GM19035 (cell line): ENCODE data around the gene NBPF9.
A peak's percentile ranks its signal among the peaks of the same experiment; 100 is the strongest.
"Not testable (repeated sequence)": the region's sequence is repeated elsewhere in the genome, so short reads cannot be mapped to it uniquely, and the experiment has no call there.

Source experiments
- ATAC-seq: cut with Tn5 transposase; IDR thresholded peaks from one replicate; pipeline ENCODE4 v1.9.1; 2021; ENCODE audit not compliant: unreplicated experiment

Gene NBPF9

GRCh38 chr1:149103109-149104081 is at the start of gene NBPF9:
Gene NBPF9 (minus strand): TSS chr1:149103551. CDS start chr1:149082139, 21,412 bp downstream.
- peak; percentile 90 for ATAC-seq

DNA sequence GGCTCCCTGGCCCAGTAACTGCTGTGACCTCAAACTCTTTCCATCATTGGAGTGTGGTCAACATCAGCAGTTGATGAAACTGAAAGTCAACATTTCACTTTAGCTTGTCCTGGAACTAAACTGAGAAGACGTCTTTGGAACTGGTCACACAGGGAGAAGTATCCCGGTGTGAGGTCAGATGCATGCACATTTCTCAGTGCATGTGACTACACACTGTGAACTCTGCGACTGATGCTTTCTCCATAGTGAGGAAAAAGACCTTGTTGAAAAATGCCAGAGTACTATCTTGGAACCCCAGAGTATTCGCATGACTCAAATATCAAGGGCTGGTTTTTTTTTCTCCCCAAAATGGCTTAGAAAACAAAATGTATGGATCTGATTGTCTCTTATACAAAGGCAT is 46.6 kb upstream of the NBPF9 start:
- not testable (repeated sequence) for ATAC-seq

- ATAC-seq = not testable (repeated sequence)
Observed at GRCh38 chr1:149137585-149137984, 34.2 kb upstream of the NBPF9 start.

DNA sequence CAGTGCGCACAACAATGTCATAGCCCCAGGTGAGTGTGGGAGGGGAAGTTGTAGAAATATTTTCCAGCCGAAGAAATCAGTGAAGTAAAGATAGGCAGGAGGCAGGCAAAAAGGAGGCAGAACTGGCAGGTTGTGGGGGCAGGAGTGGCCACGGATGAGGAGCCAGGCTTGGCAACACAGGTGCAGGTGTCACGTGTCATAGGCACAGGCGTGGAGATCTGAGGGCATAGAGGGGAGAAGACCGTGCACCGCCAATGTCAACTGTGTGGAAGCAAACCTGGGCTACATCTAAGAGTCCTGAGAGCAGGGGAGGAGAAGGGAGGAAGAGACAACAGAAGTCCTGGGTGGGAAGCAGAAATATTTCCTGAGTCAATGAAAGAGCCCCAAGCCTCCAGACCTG is 27.6 kb upstream of the NBPF9 start:
- not testable (repeated sequence) for ATAC-seq

DNA sequence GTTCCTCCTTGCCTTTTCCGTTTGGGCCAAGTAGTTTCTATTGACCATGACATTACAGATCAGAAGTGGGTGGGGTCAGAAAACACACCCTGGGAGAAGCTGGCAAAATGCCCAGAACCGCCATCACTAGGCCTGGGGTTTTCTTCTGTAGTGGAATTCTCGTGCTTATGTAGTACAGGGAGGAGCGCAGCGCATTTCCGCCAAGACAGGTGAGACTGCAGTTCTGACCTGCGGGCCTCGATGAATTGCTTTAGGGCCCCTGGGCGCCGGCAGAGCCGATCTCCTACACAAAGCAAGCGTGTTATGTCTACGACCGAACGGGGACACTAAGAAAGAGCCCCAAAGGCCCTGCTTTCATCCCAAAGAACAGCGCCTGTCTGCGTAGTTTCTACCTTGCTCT is 25.9 kb upstream of the NBPF9 start:
- ATAC-seq = not testable (repeated sequence)

GRCh38 chr1:149126555-149127145 is 23.3 kb upstream of the NBPF9 start:
- not testable (repeated sequence) for ATAC-seq

GRCh38 chr1:149123948-149124926 is 20.9 kb upstream of the NBPF9 start:
- not testable (repeated sequence) for ATAC-seq

GRCh38 chr1:149112828-149113227 is 9.5 kb upstream of the NBPF9 start:
- ATAC-seq = not testable (repeated sequence)

DNA sequence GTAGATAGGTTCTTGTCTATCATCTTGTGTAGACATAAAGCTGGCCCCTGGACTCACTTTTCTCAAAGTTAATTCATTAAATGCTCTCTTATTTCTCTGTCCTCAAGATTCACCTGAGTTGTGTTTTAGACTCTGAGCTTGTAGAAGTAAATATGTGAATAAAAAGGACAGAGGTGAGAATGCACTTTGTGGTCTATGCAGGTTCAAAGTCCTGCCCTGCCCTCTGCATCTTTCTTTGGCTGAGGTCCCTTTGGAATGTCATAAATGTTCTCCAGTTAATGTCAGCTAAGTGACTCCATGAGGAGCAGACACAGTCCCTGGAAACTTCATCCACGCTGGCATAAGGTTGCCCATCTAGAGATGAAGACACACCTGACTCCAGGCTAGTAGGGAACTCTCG is 7.0 kb upstream of the NBPF9 start:
- ATAC-seq = not testable (repeated sequence)

DNA sequence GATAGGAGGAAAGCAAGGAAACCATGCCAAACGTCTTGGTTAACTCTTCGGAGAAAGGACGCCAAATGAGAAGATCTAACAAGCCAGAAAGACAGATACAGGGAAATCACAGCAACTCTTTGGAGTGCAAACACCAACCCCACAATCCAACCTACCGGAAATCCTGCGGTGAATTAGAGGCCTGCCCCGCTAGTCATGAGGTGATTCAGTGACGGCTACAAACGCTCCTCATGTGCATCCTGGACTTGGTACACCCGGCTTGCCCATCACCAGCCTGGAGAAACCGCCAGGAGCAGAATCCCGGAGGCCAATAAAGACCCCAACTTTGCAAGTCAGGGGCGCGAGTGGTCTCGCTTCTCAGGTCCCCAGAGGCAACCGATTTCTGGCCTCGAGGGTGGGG is 777 bp downstream of the NBPF9 start:
- not testable (repeated sequence) for ATAC-seq

DNA sequence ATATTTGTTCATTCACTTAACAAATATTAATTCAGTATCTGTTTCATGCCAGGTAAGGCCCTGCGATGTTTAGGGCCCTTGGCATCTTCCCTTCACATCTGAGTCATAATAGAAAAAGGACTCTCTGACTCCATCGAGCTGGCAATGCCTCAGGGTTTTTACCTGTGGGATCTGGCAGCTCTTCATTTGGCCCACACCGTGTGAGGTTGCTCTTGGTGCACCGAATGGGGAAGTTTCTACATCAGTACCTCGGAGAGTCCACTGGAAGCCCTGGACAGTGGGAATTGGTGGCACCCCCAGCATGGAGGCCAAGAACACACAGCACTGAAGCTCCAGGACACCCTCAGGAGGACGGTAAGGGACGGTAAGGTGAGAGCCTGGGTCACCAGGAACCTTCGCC is 5.1 kb downstream of the NBPF9 start:
- ATAC-seq = not testable (repeated sequence)

DNA sequence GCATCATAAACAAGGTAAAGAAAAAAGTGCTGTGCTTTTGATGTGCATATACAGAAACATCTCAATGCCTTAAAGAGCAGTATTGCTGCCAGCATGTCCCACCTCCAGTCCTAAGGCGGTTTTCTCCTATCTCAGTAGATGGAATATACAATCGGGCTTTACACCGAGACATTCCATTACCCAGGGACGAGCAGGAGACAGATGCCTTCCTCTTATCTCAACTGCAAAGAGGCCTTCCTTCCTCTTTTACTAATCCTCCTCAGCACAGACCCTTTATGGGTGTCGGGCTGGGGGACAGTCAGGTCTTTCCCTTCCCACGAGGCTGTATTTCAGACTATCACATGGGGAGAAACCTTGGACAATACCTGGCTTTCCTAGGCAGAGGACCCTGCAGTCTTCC is 10.2 kb downstream of the NBPF9 start:
- not testable (repeated sequence) for ATAC-seq

DNA sequence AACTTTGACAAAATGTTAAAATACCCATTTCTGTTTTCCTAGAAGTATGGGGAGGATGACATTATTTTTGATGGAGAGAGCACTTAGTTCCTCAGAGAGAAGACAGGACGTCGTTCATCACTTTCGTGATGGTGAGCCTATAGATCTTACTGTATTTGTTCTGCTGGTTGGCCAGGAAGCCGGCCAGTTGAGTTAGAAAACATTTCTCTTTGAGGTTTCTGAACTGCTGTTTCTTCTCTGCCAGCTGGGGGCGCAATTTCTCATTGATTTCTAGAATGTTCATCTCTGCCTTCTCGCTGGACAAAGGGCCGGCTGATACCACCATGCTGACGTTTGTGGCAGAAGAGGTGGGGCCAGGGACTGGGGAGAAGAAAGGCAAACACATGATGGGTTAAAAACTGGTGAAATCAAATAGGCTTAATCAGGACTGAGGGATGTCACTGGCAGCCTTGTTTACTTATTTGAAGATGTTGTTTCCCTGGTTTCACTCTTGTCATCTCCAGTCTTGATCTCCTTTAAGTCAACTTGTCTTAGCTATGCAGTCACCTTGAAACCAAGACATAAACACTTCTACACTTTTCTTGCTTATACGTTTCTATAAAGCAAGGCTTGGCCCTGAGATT is 27.7 kb downstream of the NBPF9 start:
- ATAC-seq = not testable (repeated sequence)

GRCh38 chr1:149064611-149065010 is 38.7 kb downstream of the NBPF9 start:
- not testable (repeated sequence) for ATAC-seq

DNA sequence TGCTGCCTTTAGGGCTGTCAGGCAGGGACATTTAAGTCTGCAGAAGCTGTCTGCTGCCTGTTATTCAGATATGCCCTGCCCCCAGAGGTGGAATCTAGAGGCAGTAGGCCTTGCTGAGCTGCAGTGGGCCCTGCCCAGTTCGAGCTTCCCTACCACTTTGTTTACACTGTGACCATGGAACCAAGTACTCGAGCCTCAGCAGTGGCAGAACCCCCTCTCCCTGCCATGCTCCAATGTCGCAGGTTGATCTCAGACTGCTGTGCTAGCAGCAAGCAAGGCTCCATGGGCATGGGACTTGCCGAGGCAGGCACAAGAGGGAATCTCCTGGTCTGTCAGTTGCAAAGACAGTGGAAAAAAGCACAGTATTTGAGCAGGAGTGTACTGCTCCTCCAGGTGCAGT is 60.3 kb downstream of the NBPF9 start:
- ATAC-seq = not testable (repeated sequence)

- not testable (repeated sequence) for ATAC-seq
Observed at GRCh38 chr1:149033916-149034315, 69.4 kb downstream of the NBPF9 start.

DNA sequence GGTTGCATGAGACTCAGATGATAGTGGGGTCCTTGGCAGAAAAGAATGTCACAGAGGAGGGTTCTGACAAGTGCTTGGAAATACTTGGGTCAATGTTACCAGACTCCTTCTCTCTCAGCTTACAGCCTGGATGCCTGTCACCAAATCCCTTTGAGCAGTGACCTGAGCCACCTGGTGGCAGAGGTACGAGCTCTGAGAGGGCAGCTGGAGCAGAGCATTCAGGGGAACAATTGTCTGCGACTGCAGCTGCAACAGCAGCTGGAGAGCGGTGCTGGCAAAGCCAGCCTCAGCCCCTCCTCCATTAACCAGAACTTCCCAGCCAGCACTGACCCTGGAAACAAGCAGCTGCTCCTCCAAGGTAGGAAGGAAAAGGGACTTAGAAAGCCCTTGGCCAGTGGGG is 79.0 kb downstream of the NBPF9 start:
- not testable (repeated sequence) for ATAC-seq

GRCh38 chr1:149018577-149018976 is 84.8 kb downstream of the NBPF9 start:
- ATAC-seq = not testable (repeated sequence)

- ATAC-seq = not testable (repeated sequence)
Observed at GRCh38 chr1:149016626-149017025, 86.7 kb downstream of the NBPF9 start.

DNA sequence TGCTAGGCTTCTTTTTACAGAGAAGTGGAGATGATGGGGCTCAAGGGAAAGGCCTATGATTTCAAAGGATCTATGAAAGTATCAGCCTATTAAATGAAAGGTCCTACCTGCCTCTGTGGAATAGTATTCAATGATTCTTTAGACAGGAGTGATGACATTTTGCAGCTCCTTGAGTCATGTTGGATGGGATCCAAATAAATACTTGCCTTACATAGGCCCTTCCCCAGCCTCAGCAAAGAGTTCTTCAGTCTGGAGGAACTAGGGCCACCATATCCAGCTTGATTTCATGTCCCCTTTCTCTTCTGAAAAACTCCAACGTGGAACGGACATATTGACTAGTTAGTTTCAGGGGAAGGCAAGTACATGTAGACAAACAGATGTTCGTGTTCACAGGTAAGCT is 87.8 kb downstream of the NBPF9 start:
- ATAC-seq = not testable (repeated sequence)
